ENCODE data around the gene C19orf33.
"Not testable (repeated sequence)": the region's sequence is repeated elsewhere in the genome, so short reads cannot be mapped to it uniquely, and the experiment has no call there.

C19orf33 gene

GRCh38 chr19:38309615-38310278 lies 5.7 kb downstream of the C19orf33 start:
- DNase-seq, result no peak

GRCh38 chr19:38310279-38310670 lies 6.2 kb downstream of the C19orf33 start:
- DNase-seq, result no peak

GRCh38 chr19:38310986-38311385 lies 6.9 kb downstream of the C19orf33 start:
- no peak for DNase-seq

- peak; percentile 98 for DNase-seq
These were observed 11.8 kb downstream of the C19orf33 start, which contains the start of gene YIF1B for GRCh38 chr19:38315657-38316476. Gene YIF1B (minus strand): TSS chr19:38315947. CDS start chr19:38315917, 30 bp downstream.

GRCh38 chr19:38316477-38317067 lies 12.5 kb downstream of the C19orf33 start:
- no peak for DNase-seq

GRCh38 chr19:38317104-38317612 lies 13.1 kb downstream of the C19orf33 start:
- DNase-seq, result no peak

GRCh38 chr19:38318660-38319059 lies 14.6 kb downstream of the C19orf33 start:
- DNase-seq, result no peak

- DNase-seq, result peak; percentile 64
These were observed 15.6 kb downstream of the C19orf33 start, which contains the start of gene KCNK6 for GRCh38 chr19:38319421-38320258. Gene KCNK6 (plus strand): TSS chr19:38319845. CDS start chr19:38319951, 106 bp downstream.

GRCh38 chr19:38320969-38321339 lies 16.9 kb downstream of the C19orf33 start:
- DNase-seq, result no peak

GRCh38 chr19:38321646-38322196 lies 17.7 kb downstream of the C19orf33 start:
- no peak for DNase-seq

- DNase-seq, result no peak
These were observed 19.2 kb downstream of the C19orf33 start for GRCh38 chr19:38323291-38323690.

- DNase-seq, result no peak
These were observed 20.4 kb downstream of the C19orf33 start for GRCh38 chr19:38324431-38324830.

GRCh38 chr19:38326591-38326990 lies 22.5 kb downstream of the C19orf33 start:
- no peak for DNase-seq

- DNase-seq, result no peak
These were observed 25.6 kb downstream of the C19orf33 start for GRCh38 chr19:38329651-38330050.

GRCh38 chr19:38331728-38332127 lies 27.7 kb downstream of the C19orf33 start:
- no peak for DNase-seq

GRCh38 chr19:38333245-38333644 lies 29.2 kb downstream of the C19orf33 start:
- no peak for DNase-seq

- DNase-seq, result peak; percentile 95
These were observed 32.0 kb downstream of the C19orf33 start for GRCh38 chr19:38335949-38336637.

- DNase-seq, result peak; percentile 98
These were observed 32.7 kb downstream of the C19orf33 start for GRCh38 chr19:38336638-38337359.

- DNase-seq, result no peak
These were observed 33.3 kb downstream of the C19orf33 start for GRCh38 chr19:38337360-38337653.

GRCh38 chr19:38339011-38339410 lies 35.0 kb downstream of the C19orf33 start:
- not testable (repeated sequence) for DNase-seq

- DNase-seq, result no peak
These were observed 36.9 kb downstream of the C19orf33 start for GRCh38 chr19:38340927-38341326.

Measured in NCI-H2171 (cell line).